GM18498 (cell line): ENCODE data around the gene ST6GAL1.
A peak's percentile ranks its signal among the peaks of the same experiment; 100 is the strongest.
"Not testable (repeated sequence)": the region's sequence is repeated elsewhere in the genome, so short reads cannot be mapped to it uniquely, and the experiment has no call there.

Experiments used
- ATAC-seq: cut with Tn5 transposase; IDR thresholded peaks from one replicate; pipeline ENCODE4 v1.9.1; 2021; ENCODE audit warnings: mild to moderate bottlenecking, moderate library complexity; ENCODE audit not compliant: unreplicated experiment

ST6GAL1 gene

GRCh38 chr3:186930143-186930640 lies at the start of gene ST6GAL1:
Gene ST6GAL1, plus strand, starts transcription at chr3:186930526. Its CDS starts 112,178 bp downstream, at chr3:187042704.
- peak; percentile 63 for ATAC-seq

- ATAC-seq: no peak
Measured at GRCh38 chr3:186882150-186882524, 48.2 kb upstream of the ST6GAL1 start.

GRCh38 chr3:186882881-186883685 lies 47.2 kb upstream of the ST6GAL1 start:
- no peak for ATAC-seq

- no peak for ATAC-seq
Measured at GRCh38 chr3:186883686-186884058, 46.7 kb upstream of the ST6GAL1 start.

- not testable (repeated sequence) for ATAC-seq
Measured at GRCh38 chr3:186884868-186885267, 45.5 kb upstream of the ST6GAL1 start.

- no peak for ATAC-seq
Measured at GRCh38 chr3:186886202-186886981, 43.9 kb upstream of the ST6GAL1 start.

- ATAC-seq: not testable (repeated sequence)
Measured at GRCh38 chr3:186887507-186887938, 42.8 kb upstream of the ST6GAL1 start.

GRCh38 chr3:186888569-186888968 lies 41.8 kb upstream of the ST6GAL1 start:
- no peak for ATAC-seq

- ATAC-seq: not testable (repeated sequence)
Measured at GRCh38 chr3:186889698-186890097, 40.6 kb upstream of the ST6GAL1 start.

- no peak for ATAC-seq
Measured at GRCh38 chr3:186890911-186891310, 39.4 kb upstream of the ST6GAL1 start.

- ATAC-seq: not testable (repeated sequence)
Measured at GRCh38 chr3:186893071-186893470, 37.3 kb upstream of the ST6GAL1 start.

- ATAC-seq: no peak
Measured at GRCh38 chr3:186895406-186895805, 34.9 kb upstream of the ST6GAL1 start.

- no peak for ATAC-seq
Measured at GRCh38 chr3:186896006-186896405, 34.3 kb upstream of the ST6GAL1 start.

- no peak for ATAC-seq
Measured at GRCh38 chr3:186896875-186897274, 33.5 kb upstream of the ST6GAL1 start.

GRCh38 chr3:186901135-186901734 lies 29.1 kb upstream of the ST6GAL1 start:
- ATAC-seq: no peak

GRCh38 chr3:186902154-186902553 lies 28.2 kb upstream of the ST6GAL1 start:
- no peak for ATAC-seq

GRCh38 chr3:186902713-186903112 lies 27.6 kb upstream of the ST6GAL1 start:
- no peak for ATAC-seq

GRCh38 chr3:186903676-186904075 lies 26.6 kb upstream of the ST6GAL1 start:
- ATAC-seq: not testable (repeated sequence)

- ATAC-seq: not testable (repeated sequence)
Measured at GRCh38 chr3:186907075-186907474, 23.3 kb upstream of the ST6GAL1 start.

GRCh38 chr3:186909078-186909853 lies 21.1 kb upstream of the ST6GAL1 start:
- ATAC-seq: no peak
